Globus pallidus (tissue), 1 donor: ENCODE results near the gene DCLRE1C.
"Not testable (repeated sequence)": the region's sequence is repeated elsewhere in the genome, so short reads cannot be mapped to it uniquely, and the experiment has no call there.

ENCODE experiments used
- DNase-seq: peaks from one replicate; pipeline ENCODE4 v3.0.0-alpha.2; 2015; ENCODE audit warnings: low spot score

The DCLRE1C gene

DNA sequence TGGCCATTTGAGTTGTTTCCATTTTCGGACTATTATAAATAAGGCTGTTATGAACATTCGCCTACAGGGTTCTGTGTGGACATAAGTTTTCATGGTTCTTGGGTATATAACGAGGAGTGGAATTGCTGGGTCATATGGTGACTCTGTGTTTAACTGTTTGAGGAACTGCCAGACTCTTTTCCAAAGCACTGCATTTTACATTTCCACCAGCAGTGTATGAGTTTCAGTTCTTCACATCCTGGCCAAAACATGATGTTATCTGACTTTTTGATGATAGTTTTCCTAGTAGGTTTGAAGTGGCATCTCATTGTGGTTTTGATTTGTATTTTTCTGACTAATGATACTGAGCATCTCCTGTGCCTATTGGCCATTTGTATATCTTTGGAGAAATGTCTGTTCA is 69.8 kb downstream of the DCLRE1C start:
- DNase-seq, result no peak

DNA sequence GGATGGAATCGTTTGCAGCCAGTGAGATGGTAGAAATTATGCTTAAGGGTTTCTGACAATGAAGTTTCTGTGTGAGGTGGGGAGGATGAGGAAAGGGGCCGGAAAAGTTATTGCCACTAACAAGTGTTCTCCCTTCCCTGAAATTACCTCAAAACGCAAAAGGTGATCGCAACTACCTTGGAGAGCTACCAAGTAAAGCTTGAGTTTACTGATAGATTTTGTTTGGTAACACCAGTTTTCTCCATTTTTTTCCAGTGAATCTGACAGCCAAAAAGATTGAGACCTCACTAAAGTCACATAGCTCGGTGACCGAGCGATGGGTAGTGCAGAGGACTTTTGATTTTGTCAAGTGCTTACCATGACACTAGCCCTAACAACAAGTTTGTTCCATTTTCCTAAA is 73.7 kb downstream of the DCLRE1C start:
- no peak for DNase-seq

DNA sequence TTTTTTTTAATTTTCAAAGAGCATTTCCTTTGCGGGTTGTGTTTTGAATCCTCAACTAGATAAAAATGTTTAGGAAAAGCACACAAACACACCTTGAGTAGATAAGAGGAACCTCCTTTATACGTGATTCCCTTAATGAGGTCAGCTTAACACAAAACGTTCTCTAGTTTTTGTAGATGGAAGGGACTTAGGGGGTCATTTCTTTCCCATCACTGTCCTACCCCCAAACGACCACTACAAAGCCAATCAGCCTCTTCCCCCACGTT is 74.0 kb downstream of the DCLRE1C start:
- no peak for DNase-seq

DNA sequence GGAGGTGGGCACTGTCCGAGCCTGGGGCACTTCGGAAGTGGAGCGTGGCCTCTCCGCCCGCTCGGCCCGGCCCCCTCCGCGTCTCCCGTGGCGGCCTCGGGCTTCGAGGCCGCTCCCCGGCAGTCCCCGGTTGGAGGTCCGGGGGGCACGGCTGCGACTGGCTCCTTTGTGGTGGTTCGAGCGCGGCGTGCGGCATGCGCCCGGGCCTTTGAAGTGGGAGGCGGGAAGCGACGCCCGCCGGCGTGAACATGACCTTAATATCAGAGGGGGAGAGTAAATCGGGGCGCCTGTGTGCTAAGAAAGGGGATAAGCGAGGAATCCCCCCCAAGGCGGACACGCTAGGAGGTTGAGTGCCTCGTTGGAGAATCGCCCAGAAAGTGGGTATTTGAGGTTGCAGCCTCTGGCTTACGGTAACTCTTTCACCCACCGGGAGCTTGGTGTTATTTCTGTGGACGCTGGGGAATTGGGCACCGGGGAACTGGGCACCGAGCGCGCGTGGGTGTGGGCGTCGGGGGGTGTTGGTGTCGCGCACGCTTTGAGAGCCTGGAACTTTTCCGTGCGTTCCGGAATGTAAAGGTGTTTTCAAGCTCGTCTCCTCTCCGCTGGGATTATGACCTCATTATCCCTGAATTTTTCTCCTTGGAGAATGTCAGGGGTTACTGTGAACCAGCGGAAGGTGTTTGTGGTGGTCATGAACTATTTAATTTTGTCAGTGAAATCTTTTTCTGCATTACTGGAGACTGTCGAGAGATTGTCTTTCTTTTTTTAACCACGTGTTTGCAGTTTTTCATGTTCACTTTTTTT is 74.6 kb downstream of the DCLRE1C start:
- DNase-seq, result peak; percentile 17

DNA sequence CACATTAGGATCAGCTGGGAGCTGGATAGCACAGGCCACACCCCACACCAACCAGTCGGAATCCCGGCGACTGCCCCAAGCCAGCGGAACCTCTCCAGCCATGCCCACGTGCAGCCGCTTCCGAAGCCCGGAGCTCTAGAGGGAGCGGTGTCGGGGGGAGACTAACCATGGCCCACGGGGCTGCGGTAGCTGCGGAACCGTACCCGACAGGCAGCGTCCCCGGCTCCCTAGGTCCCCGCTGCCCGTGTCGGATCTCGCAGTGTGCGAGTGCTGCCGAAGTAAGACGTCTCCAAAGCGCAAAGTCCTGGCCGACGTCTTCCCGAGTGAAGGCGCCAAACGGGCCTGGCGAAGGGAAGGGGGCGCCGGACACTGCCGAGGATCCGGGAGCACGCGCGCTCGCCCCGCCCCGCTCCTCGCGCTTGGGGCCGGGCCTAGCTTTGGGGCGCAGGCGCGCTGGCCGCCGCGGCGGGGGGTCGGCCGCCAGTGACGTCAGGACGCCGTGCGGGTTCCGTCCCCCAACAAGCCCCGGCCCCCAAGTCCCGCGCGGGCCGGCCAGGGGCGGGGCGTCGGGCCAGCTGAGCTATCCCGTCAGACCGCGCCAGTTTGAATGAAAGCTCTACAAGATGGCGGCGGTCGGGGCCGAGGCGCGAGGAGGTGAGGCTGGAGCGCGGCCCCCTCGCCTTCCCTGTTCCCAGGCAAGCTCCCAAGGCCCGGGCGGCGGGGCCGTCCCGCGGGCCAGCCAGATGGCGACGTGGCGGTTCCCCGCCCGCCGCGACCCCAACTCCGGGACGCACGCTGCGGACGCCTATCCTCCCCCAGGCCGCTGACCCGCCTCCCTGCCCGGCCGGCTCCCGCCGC is 75.4 kb downstream of the DCLRE1C start, which contains the start of gene SUV39H2:
Gene SUV39H2 (plus strand): TSS at position 601 of the 858 bp plus-strand sequence. CDS start 23 bp downstream, at position 624.
- DNase-seq, result peak; percentile 95

DNA sequence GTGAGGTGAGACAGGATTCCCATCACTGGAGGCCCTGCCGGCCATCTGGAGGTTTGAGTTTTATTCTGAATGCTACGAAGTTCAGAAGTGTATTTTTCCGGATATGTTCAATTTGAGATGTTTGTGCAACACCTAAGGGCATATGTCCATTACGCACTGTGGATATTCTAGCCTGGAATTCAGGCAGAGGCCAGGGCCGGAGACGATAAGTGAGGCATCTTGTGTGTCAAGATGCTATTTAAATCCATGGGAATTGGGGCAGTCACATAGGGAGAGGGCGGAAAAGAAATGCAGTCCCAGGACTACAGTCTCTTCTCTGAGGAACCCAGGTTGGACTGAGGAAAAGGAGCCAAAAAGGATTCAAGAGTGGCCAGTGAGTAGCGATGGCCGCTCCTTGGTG is 77.1 kb downstream of the DCLRE1C start:
- no peak for DNase-seq

DNA sequence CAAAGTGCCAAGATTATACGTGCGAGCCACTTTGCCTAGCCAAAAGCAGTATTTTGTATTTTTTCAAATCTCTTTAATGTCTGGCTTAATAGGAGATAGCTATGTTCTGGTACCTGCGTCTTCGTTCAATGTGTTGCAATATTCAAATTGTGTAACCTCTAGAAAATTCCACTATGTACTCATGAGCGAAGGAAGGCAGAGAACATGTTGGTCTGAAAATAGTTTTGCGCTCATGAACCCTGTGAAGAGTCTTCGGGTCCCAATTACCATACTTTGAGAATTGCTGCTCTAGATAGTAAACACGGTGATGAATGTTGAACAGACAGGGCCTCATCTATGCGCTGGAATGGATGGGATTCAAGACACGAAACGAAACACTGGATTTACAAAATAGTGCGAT is 78.0 kb downstream of the DCLRE1C start:
- DNase-seq, result no peak

DNA sequence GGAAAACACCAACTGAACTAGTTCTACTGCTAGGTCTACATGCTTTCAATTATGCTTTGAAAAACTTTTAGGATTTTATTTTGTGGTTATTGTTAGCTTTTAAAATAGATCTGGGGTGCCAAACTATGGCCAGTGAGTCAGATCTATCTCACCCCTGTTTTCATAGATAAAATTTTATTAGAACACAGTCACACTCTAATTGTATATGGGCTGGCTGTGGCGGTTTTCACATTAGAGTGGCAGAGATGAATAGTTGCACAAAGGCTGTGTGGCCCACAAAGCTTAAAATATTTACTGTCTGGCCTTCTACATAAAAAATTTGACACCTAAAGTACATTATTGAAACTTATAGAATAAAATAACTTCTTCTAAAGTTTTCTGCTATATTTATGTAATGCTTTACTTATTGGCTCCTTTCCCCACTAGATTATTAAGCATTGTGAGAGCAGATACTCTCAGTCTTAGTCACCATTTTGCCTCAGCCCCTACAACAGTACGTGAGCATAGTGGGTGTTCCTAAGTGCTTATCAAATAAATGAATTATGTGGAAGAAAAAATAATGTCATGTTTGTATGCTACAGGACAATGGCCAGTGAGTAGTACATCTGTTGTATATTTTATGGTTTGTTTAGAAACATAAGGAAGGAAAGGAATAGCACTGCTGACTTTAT is 80.7 kb downstream of the DCLRE1C start:
- DNase-seq, result no peak

DNA sequence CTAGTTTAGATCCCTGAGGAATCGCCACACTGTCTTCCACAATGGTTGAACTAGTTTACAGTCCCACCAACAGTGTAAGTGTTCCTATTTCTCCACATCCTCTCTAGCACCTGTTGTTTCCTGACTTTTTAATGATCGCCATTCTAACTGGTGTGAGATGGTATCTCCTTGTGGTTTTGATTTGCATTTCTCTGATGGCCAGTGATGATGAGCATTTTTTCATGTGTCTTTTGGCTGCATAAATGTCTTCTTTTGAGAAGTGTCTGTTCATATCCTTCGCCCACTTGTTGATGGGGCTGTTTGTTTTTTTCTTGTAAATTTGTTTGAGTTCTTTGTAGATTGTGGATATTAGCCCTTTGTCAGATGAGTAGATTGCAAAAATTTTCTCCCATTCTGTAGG is 89.0 kb downstream of the DCLRE1C start:
- not testable (repeated sequence) for DNase-seq

DNA sequence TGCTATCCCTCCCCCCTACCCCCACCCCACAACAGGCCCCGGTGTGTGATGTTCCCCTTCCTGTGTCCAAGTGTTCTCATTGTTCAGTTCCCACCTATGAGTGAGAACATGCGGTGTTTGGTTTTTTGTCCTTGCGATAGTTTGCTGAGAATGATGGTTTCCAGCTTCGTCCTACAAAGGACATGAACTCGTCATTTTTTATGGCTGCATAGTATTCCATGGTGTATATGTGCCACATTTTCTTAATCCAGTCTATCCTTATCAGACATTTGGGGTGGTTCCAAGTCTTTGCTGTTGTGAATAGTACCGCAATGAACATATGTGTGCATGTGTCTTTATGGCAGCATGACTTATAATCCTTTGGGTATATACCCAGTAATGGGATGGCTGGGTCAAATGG is 89.4 kb downstream of the DCLRE1C start:
- not testable (repeated sequence) for DNase-seq

DNA sequence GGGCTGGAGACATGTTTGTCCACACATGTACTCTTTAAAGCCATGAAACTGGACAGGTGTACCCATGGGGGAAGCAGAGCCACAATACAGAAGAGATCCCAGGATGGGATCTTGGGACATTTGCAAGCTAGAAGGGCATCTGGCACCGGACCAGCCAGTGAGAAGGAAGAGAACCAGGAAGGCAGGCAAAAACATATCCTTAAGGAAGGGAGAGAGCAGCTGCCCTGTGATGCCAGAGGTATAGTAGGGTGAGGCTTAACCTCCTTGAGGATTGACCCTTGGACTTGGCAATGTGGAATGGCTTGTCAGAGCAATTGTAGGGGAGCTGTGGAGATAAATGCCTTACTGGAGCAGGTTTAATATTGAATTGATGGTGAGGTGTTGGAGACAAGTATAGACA is 93.1 kb downstream of the DCLRE1C start:
- no peak for DNase-seq

DNA sequence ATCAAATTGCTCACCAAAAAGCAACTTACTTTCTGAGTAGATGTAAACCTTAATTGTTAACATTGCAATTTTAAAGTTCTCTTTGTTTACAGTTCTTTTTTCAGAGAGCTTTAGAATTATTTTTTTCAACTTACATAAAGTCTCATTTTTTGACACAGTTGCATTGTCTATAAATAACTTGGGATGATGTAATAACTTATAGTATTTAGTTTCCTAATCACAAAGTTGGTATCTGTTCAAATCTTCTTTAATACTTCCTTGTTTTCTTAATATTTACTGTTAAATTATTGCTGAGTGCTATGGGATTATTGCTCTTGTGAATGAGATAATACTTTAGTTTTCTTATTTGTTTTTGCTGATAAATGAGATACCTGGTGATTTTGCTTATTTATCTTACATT is 94.1 kb downstream of the DCLRE1C start:
- DNase-seq, result no peak

DNA sequence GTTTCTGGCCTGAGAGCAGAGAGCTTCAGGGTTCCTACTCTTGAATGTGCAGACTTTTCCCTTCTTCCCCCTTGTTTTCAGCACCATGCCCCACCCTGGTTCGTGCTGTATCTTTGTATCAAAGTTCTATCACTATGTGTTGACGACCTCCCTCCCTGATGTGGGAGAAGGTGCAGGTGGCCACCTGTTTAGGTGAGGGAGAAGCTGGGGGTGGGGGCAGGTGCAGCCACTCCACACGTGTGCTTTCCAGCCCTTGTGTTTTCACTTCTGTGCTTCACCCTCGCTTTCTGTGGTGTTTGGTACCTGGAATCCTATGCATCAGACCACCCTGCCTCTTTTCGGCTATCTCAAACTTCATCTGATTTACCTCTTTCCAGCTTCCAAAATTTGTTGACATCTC is 94.9 kb downstream of the DCLRE1C start:
- DNase-seq, result no peak

DNA sequence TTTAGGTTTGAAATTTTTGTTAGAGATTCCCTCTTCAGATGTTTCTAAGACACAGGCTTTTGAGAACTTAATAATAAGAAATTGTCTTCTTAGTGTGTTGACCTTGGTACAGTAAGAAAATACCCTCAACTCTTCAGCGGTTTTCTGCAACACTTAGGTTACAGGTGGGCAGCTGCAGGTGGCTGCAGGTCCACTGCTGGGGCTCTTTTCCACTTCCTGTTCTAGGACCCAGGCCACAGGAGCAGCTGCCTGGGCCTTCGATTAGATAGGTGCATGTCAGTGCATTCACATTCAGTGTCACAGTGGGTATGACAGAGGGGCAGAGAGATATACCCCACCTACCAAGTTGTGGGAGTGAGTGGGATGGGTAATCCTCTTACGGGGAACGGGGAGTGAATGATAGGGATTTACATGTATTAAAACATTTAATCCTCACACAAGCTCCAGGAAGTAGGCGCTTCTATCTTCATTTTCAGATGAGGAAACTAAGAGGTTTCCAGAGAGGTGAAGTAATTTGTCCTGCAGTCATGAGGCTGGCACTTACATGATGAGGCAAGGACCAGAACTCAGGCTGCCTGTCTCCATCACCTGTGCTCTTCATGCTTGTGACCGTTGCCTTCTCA is 95.4 kb downstream of the DCLRE1C start:
- no peak for DNase-seq

DNA sequence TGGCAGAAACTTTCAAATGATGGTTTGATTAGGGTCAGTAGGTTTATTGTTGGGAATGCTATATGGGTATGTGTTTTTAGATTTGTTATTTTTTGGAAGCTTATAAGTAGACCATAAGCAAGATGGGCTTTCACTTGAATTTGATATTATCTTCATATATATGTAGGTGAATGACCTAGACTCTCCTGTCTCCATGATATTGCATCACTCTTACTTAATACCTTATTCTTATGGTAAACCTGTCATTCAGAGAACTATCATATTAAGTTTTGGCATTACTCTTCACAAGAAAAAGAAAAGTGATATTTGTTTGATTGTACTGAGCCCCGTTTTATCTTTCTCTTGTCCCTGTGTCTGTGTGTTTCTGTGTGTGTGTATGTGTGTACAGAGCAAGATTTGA is 98.4 kb downstream of the DCLRE1C start:
- DNase-seq, result no peak

DNA sequence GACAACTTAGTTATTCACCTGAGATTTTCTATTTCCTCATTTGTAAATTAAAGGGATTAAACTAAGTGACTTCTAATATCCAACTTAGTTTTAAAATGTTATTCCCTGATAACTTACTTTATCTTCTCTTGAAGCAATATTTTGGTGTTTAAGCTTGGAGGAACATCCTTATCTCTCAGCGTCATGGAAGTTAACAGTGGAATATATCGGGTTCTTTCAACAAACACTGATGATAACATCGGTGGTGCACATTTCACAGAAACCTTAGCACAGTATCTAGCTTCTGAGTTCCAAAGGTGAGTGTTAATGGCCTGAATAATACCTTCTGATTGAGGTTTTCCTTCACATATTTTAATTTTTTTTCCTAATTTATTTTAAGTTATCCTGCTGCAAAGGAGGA is 101.7 kb downstream of the DCLRE1C start:
- DNase-seq, result no peak
